Calu3 (cell line): ENCODE measurements around the gene CRY2. TPM values are rescaled to one million over a fixed set of nuclear protein-coding genes. Genes with fewer than 3 reads are reported as not detected.
"Not testable (repeated sequence)": the region's sequence is repeated elsewhere in the genome, so short reads cannot be mapped to it uniquely, and the experiment has no call there.

Experiments
- BruUV-seq: library from RNA; stranded (reverse); fragments of 400-500 nt; replicated peaks from 2 replicates; lab custom pipeline; 2021; lab: Mats Ljungman, UMichigan
- CTCF ChIA-PET: fragments of 300-600 bp; sonication (Branson Sonifier 250); formaldehyde crosslinking; loops from one replicate; lab custom pipeline; 2022; ENCODE audit warnings: antibody characterized with exemption; lab: Charles Lee
- DNase-seq: peaks from one replicate; pipeline ENCODE4 v3.0.0; 2022
- H3K27ac Mint-ChIP-seq: one replicate; pipeline ENCODE4 v1.8.0; 2022; ENCODE audit warnings: mixed read lengths; ENCODE audit not compliant: unreplicated experiment
- H3K27me3 Mint-ChIP-seq: one replicate; pipeline ENCODE4 v1.8.0; 2022; ENCODE audit warnings: mixed read lengths; ENCODE audit not compliant: unreplicated experiment
- H3K36me3 Mint-ChIP-seq: one replicate; pipeline ENCODE4 v1.8.0; 2022; ENCODE audit warnings: mild to moderate bottlenecking, moderate library complexity, mixed read lengths; ENCODE audit not compliant: insufficient read depth, unreplicated experiment
- H3K4me1 Mint-ChIP-seq: one replicate; pipeline ENCODE4 v1.8.0; 2022; ENCODE audit warnings: mild to moderate bottlenecking, low read depth, mixed read lengths; ENCODE audit not compliant: unreplicated experiment
- H3K4me3 Mint-ChIP-seq: one replicate; pipeline ENCODE4 v1.8.0; 2022; ENCODE audit warnings: mild to moderate bottlenecking, low read depth, moderate library complexity, mixed read lengths; ENCODE audit not compliant: unreplicated experiment
- H3K9me3 Mint-ChIP-seq: one replicate; pipeline ENCODE4 v1.8.0; 2022; ENCODE audit warnings: low read depth, mixed read lengths; ENCODE audit not compliant: unreplicated experiment
- CTCF ChIP-seq: fragments of 200-600 bp; IDR thresholded peaks from one replicate; pipeline ENCODE4 v1.8.0; 2022; ENCODE audit warnings: antibody characterized with exemption; ENCODE audit not compliant: unreplicated experiment
- intact Hi-C: fragments of 100-400 bp; cut with micrococcal nuclease; formaldehyde crosslinking; loops from one replicate; pipeline ENCODE4 v1.10.0; 2022; ENCODE audit not compliant: unreplicated experiment
- total RNA-seq: library from RNA; stranded (reverse); gene quantifications from 2 replicates; pipeline ENCODE4 v1.2.3, GENCODE V29; 2022

CRY2 gene
- total RNA-seq, 1 experiment from 2014 or later = 14.9 TPM

- no peaks in the 10 kb centered on the region for H3K9me3 Mint-ChIP-seq
- no TSS peak for BruUV-seq
- H3K4me1 Mint-ChIP-seq = peaks cover 10% of the 10 kb centered on the region
- CTCF ChIA-PET = no interaction called here
- intact Hi-C loops = no loop called here
- DNase-seq = no peak
- H3K27ac Mint-ChIP-seq = no peak overlapping the region
- H3K4me3 Mint-ChIP-seq = no peak overlapping the region
- peaks cover 20% of the 10 kb centered on the region for H3K36me3 Mint-ChIP-seq
- H3K27me3 Mint-ChIP-seq = peaks cover 16% of the 10 kb centered on the region
- no peak for TF ChIP-seq CTCF
Observed at GRCh38 chr11:45905095-45905494, 57.8 kb downstream of the CRY2 start.

DNA sequence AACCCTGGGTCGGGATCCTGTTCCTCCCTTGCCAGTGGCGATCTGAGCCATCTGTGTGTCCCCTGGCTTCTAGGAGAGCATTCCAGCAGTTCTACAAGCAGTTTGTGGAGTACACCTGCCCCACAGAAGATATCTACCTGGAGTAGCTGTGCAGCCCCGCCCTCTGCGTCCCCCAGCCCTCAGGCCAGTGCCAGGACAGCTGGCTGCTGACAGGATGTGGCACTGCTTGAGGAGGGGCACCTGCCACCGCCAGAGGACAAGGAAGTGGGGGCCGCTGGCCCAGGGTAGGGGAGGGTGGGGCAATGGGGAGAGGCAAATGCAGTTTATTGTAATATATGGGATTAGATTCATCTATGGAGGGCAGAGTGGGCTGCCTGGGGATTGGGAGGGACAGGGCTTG lies 58.3 kb downstream of the CRY2 start:
- CTCF ChIA-PET, H3K4me1 Mint-ChIP-seq: not testable (repeated sequence)

GRCh38 chr11:45906096-45906682 lies 58.9 kb downstream of the CRY2 start:
- Mint-ChIP-seq H3K4me3 (no peak overlapping the region), H3K4me1 (no peaks in the 10 kb centered on the region), H3K36me3 (peaks cover 19% of the 10 kb centered on the region), H3K27me3 (peaks cover 5% of the 10 kb centered on the region), H3K27ac (no peak overlapping the region), H3K9me3 (no peaks in the 10 kb centered on the region)
- CTCF ChIA-PET = no interaction called here
- no peak for DNase-seq
- BruUV-seq = no TSS peak
- intact Hi-C loops = no loop called here
- TF ChIP-seq CTCF = no peak

More for the DNA sequence above, 58.3 kb downstream of the CRY2 start:
- BruUV-seq, H3K4me3 Mint-ChIP-seq, H3K27ac Mint-ChIP-seq, DNase-seq, H3K9me3 Mint-ChIP-seq, intact Hi-C loops: not testable (repeated sequence)
- Mint-ChIP-seq H3K27me3 (peaks cover 11% of the 10 kb centered on the region), H3K36me3 (peaks cover 20% of the 10 kb centered on the region)

DNA sequence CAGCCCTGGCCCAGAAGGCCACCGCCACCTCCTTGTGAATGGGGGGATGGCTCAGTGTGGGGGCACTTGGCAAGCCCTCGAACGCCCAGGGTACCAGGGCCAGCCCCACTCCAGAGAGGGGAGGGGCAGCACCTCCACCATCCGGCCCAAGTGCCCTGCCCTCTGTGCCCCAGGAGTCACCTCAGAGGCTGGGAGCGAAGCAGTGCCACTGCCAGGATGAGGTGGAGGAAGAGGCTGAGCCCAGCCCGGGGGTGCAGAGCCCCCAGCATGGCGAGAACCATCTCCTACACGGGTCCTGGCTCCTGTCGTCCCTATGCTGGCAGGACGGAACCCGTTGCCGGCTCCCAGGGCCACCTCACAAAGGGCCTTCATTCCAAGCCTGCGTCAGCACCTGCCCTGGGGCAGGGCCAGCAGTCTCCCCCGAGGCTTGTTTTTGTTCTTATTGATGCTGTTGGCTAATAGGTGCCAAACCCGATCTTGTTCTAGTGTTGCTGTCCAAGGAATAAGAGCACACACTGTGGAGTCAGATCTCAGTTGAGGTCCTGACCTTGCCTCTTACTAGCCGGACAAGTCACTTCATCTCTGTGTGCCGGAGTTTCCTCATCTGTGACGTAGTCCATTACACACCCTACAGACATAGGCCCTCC lies 59.8 kb downstream of the CRY2 start, which contains the start of gene FREY1:
TSS of gene FREY1 (minus strand) at position 307 of the 647 bp plus-strand sequence. CDS start at position 281, 26 bp downstream.
- Mint-ChIP-seq H3K4me1 (no peaks in the 10 kb centered on the region), H3K9me3 (no peaks in the 10 kb centered on the region), H3K4me3 (no peak within 1 kb of the TSS), H3K27me3 (no peaks in the 10 kb centered on the region), H3K36me3 (peaks cover 24% of the 10 kb centered on the region), H3K27ac (no peak within 1 kb of the TSS)
- no peak for DNase-seq
- intact Hi-C loops = no loop called here
- no TSS peak for BruUV-seq
- CTCF ChIA-PET = no interaction called here
- TF ChIP-seq CTCF = no peak

GRCh38 chr11:45907911-45908370 lies 60.7 kb downstream of the CRY2 start:
- TF ChIP-seq CTCF = no peak
- Mint-ChIP-seq H3K9me3 (no peaks in the 10 kb centered on the region), H3K4me3 (no peak overlapping the region), H3K36me3 (peaks cover 24% of the 10 kb centered on the region), H3K27ac (peak overlapping the region; percentile 72), H3K4me1 (no peaks in the 10 kb centered on the region), H3K27me3 (no peaks in the 10 kb centered on the region)
- intact Hi-C loops = no loop called here
- no peak for DNase-seq
- CTCF ChIA-PET = no interaction called here
- no TSS peak for BruUV-seq
